GM12874 (cell line): ENCODE results near the gene NLRP6.

Experiments used
- TF ChIP-seq, protein P1 (sequence below): IDR thresholded peaks from 2 replicates; pipeline ENCODE4 v1.5.1; 2011; ENCODE audit warnings: low read depth, mild to moderate bottlenecking, control low read depth, low read length, moderate library complexity; ENCODE audit not compliant: insufficient read depth

Gene NLRP6

DNA sequence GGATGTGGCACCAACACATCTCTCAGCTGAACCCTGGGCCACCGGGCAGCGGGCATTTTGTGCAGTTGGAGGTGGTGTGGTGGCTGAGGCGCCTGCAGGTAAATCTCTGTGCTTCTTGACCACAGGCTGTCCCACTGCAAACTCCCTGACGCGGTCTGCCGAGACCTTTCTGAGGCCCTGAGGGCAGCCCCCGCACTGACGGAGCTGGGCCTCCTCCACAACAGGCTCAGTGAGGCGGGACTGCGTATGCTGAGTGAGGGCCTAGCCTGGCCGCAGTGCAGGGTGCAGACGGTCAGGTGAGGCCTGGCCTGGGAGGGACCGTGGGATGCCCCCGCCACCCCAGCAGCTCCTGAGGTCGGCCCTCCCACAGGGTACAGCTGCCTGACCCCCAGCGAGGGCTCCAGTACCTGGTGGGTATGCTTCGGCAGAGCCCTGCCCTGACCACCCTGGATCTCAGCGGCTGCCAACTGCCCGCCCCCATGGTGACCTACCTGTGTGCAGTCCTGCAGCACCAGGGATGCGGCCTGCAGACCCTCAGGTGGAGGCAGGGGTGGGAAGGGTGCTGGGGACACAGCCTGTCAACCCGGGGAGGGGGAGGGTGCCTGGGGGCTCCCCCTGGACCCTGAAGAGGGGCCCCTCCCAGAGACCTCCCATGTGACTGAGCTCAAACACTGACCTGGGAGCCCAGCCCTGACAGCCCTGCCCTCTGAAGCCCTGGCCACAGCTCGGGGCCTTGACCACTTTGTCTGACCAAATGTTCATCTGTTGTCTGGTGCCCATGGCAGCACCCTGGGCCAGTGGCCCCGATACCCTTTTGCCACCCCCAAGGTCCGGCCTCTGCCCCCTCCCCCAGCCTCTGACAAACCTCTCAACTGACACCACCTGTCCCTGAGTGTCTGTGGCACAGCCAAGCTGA lies 6.2 kb downstream of the NLRP6 start:
- TF ChIP-seq, protein P1, sequence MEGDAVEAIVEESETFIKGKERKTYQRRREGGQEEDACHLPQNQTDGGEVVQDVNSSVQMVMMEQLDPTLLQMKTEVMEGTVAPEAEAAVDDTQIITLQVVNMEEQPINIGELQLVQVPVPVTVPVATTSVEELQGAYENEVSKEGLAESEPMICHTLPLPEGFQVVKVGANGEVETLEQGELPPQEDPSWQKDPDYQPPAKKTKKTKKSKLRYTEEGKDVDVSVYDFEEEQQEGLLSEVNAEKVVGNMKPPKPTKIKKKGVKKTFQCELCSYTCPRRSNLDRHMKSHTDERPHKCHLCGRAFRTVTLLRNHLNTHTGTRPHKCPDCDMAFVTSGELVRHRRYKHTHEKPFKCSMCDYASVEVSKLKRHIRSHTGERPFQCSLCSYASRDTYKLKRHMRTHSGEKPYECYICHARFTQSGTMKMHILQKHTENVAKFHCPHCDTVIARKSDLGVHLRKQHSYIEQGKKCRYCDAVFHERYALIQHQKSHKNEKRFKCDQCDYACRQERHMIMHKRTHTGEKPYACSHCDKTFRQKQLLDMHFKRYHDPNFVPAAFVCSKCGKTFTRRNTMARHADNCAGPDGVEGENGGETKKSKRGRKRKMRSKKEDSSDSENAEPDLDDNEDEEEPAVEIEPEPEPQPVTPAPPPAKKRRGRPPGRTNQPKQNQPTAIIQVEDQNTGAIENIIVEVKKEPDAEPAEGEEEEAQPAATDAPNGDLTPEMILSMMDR: no peak

DNA sequence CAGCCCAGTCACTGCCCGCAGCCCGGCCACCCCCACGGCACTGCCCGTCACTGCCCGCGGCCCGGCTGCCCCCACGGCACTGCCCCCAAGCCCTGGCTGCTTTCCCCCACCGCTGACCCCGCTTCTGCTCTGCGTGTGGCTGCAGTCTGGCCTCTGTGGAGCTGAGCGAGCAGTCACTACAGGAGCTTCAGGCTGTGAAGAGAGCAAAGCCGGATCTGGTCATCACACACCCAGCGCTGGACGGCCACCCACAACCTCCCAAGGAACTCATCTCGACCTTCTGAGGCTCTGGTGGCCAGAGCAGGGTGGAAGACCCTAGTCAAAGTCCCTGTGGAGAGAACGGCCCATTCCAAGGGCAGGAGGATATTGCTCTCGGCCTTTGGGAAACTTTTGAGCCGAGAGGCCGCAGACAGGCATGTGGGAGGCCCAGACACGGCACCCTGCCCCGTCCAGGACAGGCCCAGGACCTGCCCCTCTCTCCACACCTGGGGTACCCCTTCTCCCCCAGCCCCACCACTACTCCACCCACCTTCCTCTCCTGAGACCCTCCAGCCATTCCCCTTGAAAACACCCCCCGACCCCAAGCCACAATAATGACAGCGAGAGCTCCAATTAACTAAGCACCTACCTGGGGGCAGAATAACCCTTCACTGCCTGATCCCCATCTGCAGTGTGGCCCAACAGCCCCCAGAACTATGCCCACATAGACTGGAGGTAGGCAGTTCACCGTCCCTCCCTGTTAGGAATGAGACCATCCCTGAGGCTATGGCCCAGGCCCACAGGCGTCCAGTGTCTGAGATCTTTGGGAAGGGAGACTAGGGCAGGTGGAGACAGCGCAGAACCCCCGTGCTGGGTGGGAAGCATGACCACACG lies 7.0 kb downstream of the NLRP6 start:
- TF ChIP-seq, protein P1: no peak

DNA sequence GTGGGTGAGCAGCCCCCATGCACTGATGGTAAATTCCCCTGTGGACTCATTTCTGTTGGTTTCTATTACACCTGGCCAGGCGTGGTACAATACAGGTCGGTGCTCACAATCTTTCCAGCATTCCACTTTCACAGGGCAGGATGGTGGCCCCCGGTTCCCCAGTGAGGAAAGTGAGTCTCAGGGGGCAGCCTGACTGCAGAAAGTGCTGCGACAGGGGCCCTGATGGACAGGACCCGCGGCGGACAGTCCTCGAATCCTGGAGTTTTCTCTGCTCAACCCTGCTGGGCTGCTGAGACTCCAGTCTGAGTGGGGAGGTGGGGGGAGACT lies 7.7 kb downstream of the NLRP6 start:
- TF ChIP-seq, protein P1: no peak

DNA sequence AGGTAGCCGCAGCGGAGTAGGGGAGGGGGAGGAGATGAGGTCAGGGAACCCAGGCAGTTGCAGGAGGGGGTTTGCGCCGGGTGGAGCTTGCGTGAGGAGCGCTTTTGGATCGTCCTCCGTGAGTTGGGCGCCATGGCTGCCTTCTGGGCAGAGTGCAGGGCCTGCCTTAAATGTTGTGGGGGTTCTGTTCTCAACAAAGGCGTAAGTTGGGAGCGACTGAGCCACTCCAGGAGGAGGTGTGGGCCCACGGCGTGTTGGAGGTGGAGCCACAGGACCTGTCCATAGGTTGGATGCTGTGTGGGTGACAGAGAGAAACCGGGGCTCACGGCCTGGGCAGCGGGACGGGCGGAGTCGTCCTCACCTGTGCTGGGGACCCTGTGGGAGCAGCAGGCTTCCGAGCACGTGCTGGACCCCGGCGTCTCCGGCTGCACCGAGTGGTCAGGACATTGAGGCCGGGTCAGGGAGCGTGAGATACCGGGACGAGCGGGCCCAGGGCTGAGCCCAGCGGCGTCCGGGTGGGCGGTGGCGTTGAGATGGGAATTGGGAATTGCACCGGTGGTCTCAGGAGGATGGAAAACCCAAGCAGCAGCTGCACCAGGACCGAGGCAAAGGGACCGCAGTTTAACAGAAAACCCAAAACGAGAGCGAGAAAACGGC lies 9.7 kb downstream of the NLRP6 start:
- TF ChIP-seq, protein P1: no peak

DNA sequence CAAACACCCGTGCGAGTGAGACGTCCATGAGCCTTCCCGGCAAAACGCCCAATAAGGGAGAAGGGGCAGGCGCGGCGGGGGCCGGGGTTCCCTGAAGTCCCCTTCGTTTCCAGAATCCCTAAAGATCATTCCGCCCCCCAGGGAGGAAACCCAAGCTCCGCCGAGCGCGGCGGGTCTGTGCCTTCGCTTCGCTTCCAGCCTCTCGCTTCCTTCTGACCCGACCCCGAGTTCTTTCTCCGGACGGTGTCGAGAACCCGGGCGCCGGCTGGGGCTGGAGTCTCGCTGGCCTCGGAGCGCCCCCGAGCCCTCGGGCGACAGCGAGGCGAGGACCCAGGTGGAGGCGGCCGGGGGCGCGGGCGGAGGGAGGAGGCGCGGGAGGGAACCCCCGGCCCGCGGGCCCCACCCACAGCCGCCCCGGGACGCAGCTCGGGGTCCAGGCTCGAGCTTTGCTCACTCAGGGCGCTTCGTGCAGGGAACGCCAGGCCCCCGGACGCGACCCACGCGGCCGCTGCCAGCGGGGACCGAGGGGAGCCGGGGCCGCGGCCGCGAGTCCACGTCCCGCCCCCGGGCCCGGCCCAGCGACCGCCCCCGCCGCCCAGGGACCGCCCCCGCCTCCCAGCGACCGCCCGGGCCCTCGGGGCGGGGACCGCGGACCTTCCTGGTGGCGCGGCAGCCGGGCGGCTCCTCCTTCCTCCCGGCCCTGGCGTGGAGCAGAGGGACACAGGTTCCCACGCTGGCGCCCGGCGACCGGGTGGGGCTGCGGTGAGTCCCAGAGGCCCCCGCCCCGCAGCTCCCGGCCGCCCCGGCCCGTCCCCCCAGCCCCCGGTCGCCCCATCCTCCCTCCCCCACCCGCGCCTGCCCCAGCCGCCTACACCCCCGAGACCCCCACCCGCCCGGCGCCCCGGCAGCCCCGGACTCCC lies 10.5 kb downstream of the NLRP6 start, which contains the start of gene PGGHG:
Gene PGGHG, plus strand, starts transcription at position 649 of the 920 bp plus-strand sequence. CDS start 691 bp downstream, outside the sequence.
- TF ChIP-seq, protein P1: no peak

DNA sequence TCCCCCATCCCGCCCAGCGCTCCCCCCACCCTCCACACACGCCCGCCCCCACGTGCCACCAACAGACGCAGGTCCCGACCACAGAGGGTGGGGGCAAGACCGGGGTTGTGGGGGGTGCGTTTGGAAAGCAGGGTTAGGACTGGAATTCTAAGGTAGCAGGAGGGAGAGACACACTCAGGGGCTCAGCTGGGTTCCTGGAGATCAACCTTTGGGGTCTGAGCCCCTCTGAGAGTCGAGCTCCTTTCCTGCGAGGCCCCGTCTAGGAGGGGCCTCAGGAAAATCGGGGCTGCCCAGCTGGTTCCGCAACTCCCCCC lies 11.1 kb downstream of the NLRP6 start:
- TF ChIP-seq, protein P1: no peak
